GM12864 (cell line): Measurements from ENCODE around the gene AFF3.
"Not testable (repeated sequence)": the region's sequence is repeated elsewhere in the genome, so short reads cannot be mapped to it uniquely, and the experiment has no call there.

Experiments
- DNase-seq: peaks from one replicate; pipeline ENCODE4 v3.0.0-alpha.2; 2011; ENCODE audit warnings: low read depth
- H3K4me3 ChIP-seq: 2 replicates; pipeline ENCODE4 v1.5.1; 2011; ENCODE audit warnings: mild to moderate bottlenecking, low read depth, low read length, control low read depth
- TF ChIP-seq, protein P1 (sequence below): IDR thresholded peaks from 2 replicates; pipeline ENCODE4 v1.5.1; 2011; ENCODE audit warnings: low read depth, mild to moderate bottlenecking, moderate library complexity, low read length, control low read depth, inconsistent platforms; ENCODE audit errors: missing control alignments

The AFF3 gene

DNA sequence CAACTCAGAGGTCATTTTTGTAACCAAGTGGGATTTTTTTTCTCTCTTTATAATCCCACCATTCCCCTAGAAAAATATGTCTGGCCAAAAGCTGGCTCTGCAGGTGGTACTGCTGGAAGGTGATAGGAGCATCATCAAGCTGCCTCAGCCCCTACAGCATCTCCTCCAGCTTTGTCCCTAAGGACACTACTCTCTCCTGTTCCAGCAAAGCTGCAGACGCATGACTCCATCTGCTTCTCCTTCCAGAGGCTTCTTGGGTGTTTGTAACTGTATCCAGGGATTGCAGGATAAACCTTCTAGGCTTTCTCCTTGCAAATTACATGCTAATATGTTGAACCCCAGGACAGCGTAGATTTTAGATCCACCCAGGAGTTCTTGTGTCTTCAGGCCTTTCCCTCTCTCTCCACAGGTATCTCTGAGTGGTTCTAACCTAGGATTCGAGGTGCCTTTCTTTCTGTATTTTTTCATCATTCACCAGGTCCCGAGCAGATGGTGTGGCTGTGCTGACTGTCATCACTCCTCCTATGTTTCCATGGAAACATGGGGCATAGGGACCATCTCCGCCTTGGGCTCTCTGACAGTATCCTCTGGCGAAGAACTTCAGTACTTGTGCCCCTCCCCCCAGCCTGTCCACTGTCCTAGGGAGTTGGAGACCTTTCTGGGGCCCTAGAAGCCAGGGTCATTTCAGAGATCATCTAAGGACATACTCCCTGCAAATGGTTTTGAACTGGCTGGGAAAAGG lies 34.3 kb downstream of the AFF3 start:
- H3K4me3 ChIP-seq, result no peak overlapping the region
- TF ChIP-seq, protein P1, sequence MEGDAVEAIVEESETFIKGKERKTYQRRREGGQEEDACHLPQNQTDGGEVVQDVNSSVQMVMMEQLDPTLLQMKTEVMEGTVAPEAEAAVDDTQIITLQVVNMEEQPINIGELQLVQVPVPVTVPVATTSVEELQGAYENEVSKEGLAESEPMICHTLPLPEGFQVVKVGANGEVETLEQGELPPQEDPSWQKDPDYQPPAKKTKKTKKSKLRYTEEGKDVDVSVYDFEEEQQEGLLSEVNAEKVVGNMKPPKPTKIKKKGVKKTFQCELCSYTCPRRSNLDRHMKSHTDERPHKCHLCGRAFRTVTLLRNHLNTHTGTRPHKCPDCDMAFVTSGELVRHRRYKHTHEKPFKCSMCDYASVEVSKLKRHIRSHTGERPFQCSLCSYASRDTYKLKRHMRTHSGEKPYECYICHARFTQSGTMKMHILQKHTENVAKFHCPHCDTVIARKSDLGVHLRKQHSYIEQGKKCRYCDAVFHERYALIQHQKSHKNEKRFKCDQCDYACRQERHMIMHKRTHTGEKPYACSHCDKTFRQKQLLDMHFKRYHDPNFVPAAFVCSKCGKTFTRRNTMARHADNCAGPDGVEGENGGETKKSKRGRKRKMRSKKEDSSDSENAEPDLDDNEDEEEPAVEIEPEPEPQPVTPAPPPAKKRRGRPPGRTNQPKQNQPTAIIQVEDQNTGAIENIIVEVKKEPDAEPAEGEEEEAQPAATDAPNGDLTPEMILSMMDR, result no peak
- no peak for DNase-seq

DNA sequence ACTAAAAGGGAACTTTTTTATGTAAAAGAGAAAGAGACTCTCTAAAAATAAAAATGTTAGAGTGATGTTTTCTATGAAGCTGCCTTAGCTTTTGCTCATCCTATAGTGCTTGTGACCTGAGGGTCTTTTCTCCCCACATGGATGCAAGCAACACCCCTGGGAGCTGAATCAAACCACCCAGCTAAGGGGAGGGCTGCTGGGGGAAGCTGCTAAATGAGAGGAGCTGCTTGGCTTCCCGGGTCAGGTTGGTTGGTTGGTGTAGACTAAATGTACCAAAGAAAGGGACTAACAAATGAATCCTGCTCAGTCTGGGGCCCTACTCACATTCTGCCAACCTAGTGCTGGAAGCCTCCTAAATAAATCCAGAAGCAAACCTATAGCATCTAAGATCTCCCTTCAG lies 35.0 kb downstream of the AFF3 start:
- TF ChIP-seq, protein P1, result no peak

DNA sequence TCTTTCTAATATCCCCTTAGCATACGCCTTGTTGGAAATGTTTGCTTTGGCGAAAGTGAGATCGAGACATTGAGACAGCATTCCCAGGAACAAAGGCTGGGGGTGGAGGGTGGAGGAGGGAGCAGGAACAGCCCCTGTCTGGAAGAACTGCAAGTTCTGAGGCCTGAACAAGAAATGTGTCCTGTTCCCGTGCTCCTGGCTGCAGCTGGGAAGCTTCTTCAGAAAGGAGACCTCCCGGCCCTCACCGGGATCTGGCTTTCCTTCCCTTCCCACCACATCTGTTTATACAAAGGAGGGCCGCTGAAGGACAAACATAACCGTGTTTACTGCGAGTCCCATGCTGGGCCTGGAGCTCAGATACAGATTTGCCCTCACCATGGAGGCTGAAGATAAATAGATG lies 35.9 kb downstream of the AFF3 start:
- H3K4me3 ChIP-seq, result no peak overlapping the region
- no peak for DNase-seq

More for the DNA sequence above, 35.0 kb downstream of the AFF3 start:
- no peak for DNase-seq
- H3K4me3 ChIP-seq, result no peak overlapping the region

DNA sequence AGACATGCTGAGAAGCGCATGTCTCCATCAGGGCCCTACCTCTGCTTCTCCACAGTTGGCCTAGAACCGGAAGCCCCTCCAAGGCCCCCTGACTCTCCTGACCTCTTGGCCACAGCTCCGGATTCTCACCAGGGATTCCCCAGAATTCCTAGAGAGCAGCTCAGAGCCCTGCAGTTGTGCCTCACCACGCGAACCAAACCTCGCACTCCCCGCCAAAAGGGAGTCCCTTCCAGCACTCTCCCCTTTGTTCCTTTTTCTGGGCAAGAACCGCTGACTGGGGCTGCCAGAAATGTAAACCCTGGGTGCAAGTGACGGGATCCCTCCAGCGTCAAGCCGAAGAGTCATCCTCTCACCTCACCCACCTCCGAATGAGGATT lies 36.7 kb downstream of the AFF3 start:
- no peak for DNase-seq
- H3K4me3 ChIP-seq, result no peak overlapping the region
- TF ChIP-seq, protein P1, result no peak

More for the DNA sequence above, 35.9 kb downstream of the AFF3 start:
- TF ChIP-seq, protein P1, result no peak

DNA sequence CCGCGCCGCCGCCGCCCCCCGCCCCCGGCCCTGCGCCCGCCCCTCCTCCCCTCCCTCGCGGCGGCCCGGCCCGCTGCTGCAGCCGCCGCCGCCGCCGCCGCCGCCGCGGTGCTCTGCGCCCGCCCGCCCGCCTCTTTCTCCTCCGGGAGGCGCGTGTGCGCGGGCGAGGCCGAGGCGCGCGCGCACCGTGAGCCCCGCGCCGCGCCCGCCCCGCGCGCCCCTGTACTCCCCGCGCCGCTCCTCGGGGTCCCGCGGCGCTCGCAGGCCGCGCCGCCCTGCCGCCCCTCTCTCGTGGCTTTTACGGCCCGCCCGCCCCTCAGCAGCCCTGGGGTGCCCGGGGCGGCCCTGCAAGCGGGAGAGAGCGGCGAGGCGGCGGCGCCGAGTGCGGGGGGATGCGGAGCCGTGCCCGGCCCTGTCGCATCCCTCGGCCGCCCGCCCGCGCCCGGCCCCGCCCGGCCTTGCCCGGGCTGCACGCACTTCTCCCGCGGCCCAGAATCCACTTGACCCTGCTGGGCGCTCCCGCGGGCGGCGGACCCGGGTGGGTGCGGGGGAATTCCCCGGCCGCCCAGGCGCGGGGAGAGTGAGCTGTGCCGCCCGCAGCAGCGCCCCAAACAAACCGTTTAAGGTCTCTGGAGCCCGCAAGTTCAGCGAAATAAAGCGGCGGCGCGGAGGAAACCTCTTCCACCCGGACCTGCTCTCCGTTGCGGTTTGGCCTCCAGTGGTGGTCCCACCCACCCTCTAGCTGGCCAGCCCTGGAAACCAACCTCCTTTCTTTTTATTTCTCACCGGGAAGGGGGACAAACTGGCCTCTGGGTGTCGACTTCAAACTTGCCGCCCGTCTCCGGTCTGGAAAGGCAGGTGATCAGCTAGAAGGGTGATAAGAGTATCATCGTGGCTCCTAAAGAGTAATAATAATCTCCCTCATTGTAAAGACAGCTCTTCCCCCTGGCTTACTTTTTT lies 37.4 kb downstream of the AFF3 start:
- no peak for DNase-seq
- TF ChIP-seq, protein P1, result no peak
- H3K4me3 ChIP-seq, result peak overlapping the region; percentile 23; the same call in 1 of the 2 replicates

DNA sequence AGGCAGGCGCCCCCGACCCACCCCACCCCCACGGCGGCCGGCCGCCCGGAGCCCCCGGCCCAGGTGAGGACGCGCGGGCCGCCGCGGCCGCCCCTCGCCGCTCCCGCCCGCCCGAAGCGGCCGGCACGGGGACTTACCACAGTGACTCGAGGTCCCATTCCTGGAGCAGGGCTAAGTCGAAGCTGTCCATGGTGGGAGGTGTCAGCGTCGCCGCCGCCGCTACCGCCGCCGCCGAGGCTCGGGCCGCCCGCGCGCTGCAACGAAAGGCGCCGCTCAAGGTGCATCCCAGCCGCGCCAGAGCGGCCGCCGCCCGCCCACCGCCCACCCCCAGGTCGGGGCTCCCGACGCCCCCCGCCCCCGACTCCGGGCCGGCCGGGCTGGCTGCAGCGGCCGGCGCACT lies 38.1 kb downstream of the AFF3 start:
- DNase-seq, H3K4me3 ChIP-seq: not testable (repeated sequence)

DNA sequence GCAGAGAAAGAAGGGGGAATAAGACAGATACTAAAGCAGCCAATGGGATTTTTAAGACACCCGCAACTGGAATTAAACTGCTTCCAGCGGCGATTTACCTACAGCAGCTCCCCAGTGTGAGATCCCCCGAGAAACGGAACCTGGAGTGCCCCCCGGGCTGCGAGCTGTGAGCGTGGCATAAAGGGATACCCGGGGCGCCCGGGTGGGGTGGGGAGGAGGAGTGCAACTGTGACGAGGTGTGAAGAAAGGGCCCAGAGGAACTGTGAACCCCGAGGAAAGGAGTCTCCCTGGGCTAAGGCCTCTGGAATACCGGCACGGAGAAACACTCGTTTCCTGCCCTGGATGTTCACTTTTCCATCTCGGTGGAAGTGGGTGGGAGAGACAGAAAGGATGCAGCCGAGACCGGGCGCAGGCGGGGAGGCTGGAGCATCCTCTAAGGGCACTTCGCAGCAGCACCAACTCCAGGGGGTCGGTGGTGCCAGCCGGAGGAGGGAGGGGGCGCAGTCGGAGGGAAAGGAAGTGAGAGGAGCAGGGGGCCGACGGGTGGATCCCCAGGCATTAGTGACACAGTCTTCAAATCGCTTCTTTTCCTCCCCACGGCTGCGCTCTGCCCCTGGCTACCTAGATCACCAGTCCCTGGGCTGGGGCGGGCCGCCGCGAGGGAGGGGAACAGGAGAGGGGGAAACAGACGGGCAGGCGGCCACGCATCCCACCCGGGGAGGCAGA lies 38.7 kb downstream of the AFF3 start:
- not testable (repeated sequence) for H3K4me3 ChIP-seq, DNase-seq

DNA sequence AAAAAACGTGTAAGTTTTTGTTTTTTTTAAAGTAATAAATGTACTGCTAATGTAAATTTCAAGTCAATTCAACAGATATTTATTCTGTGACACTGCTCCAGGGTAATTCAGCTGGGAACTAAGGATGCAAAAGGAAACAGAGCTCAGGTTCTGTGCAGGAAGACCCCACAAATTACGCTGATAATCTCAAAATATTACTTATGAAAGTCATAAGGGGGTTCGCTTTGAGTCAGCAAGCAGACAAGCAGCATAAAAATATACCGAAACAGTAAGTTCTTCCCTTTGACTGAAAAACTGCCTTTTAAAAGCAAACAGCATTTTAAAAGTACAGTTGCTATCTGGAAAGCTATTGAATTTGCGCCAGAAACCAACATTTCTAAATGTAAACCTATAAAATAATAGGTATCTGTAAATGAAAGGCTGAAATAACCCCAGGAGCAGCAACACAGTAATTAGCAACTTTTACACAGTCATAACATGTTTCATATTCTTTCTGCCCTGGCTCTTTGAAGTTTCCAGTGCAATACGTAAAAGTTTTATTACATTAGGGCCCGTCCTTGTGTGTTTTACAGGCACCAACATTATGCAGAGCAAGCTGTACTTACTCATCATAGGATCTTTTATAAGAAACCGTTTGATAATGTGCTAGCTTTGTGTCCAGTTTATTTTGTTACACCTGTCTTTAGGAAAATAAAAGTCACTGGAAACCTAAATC lies 39.8 kb downstream of the AFF3 start:
- not testable (repeated sequence) for DNase-seq, H3K4me3 ChIP-seq

DNA sequence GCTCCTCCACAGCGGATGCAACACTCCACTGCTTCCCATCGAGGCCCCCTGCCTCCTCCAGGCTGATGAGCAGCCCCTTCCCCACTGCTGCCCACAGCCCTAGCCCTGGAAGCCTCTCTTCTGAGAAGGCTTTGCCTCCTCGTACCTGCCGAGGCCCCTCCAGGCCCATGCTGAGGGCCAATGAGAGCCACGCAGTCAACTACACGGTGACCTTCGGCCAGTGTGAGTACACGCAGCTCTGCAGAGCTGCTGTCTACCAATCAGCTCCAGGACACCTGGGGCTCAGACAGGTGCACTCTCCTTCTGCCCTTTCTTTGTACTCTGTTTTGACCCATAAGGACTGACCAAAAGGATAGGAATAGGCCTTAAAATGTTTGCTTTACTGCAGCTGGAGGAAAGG lies 43.5 kb downstream of the AFF3 start:
- DNase-seq, H3K4me3 ChIP-seq: not testable (repeated sequence)

DNA sequence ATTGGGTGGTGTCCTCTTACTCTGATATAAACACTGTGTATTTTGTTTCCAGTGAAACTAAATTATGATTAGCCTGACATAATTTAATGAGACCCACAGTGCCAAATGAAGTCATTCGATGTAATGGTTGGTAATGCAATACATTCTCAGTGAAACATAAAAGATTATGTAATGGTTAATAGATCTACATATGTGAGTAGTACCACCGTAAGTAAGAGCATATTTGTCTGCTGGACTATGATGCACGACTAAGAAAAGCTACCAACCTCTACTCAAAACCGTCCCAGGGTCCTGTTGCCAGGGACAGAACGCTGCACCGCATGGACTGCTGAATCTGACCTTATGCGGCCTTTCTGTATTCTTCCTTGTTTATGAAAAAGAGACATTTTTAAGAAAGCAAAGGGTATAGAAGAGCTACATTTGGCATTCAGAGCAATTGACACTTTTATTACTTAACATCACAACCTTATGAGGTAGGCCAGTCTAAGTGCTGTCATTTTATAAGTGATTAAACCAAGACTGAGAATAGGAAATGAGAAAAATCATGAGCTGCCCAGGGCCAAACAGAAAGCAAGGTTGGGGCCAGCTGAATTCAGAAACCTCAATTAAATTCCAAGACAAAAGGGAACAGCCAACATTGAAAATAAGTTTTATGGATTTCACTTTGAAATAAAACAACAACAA lies 44.6 kb downstream of the AFF3 start:
- DNase-seq, H3K4me3 ChIP-seq: not testable (repeated sequence)

DNA sequence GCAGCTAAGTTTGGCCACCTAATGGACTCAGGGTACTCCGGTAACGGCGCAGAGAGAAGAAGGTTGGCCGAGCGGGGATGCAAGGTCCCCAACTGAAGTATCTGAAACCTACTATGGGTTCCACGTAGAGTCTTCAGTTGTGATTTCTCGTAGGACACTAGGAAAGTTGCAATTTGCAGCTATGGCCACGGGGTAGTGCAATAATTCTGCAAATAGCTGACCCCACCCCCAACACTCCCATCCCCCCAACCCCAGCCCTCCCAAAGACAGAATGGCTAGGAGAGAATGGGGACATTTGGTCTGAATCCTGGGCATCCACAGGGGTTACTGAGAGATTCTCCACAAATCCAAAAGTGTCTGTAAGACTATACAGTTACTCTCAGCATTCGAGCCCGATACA lies 46.5 kb downstream of the AFF3 start:
- not testable (repeated sequence) for H3K4me3 ChIP-seq, DNase-seq
